T-cell (primary cell): ENCODE data around the gene MYO16. TPM values are rescaled to one million over a fixed set of nuclear protein-coding genes. Genes with fewer than 3 reads are reported as not detected.

Source experiments
- ATAC-seq, 4 experiments: fragments of 200-7000 bp in 3 of 4; fragments of 150-1000 bp in 1 of 4; cut with Tn5 transposase; replicated peaks in 1 of 4; 1 replicate in 3 of 4; 2 replicates in 1 of 4; pipeline ENCODE4 v1.10.0; 2021; ENCODE audit warnings: moderate library complexity in 3 of 4, mild to moderate bottlenecking in 2 of 4, moderate number of reproducible peaks in 1 of 4
- CTCF ChIA-PET, 2 donors: fragments of 300-600 bp; sonication (Branson Sonifier 250); formaldehyde crosslinking; loops; one replicate each; lab custom pipeline; 2022; ENCODE audit warnings: antibody characterized with exemption in 2 of 2; lab: Charles Lee
- POLR2A ChIA-PET, 2 donors: fragments of 300-600 bp; sonication (Branson Sonifier 250); formaldehyde crosslinking; loops; one replicate each; lab custom pipeline; 2022; ENCODE audit warnings: antibody characterized with exemption in 2 of 2; lab: Charles Lee
- DNase-seq, 35 experiments: peaks; one replicate each; pipeline versions ENCODE4 v3.0.0 to v3.0.0-alpha.2; 2013 to 2023
- H3K27ac ChIP-seq: one replicate; pipeline ENCODE4 v1.5.1; 2013; ENCODE audit warnings: low read length
- H3K27me3 ChIP-seq, 2 experiments: replicated peaks in 1 of 2; 1 replicate in 1 of 2; 2 replicates in 1 of 2; pipeline versions ENCODE4 v1.6.1 to v1.7.0; 2013; ENCODE audit warnings: low read length in 1 of 2, mixed read lengths in 1 of 2; ENCODE audit not compliant: control insufficient read depth in 2 of 2, insufficient read depth in 2 of 2; ENCODE audit errors: extremely low read depth in 1 of 2
- H3K36me3 ChIP-seq, 2 donors: 1 replicate in 1 of 2; 2 replicates in 1 of 2; pipeline versions ENCODE4 v1.6.1 to v1.7.0; 2013; ENCODE audit warnings: low read length in 1 of 2; ENCODE audit not compliant: control insufficient read depth in 2 of 2, insufficient read depth in 1 of 2; ENCODE audit errors: extremely low read depth in 1 of 2
- H3K4me1 ChIP-seq, 2 experiments: 1 replicate in 1 of 2; 2 replicates in 1 of 2; pipeline versions ENCODE4 v1.6.1 to v1.7.0; 2013; ENCODE audit warnings: low read length in 2 of 2, mixed read lengths in 1 of 2; ENCODE audit not compliant: insufficient read depth in 2 of 2, control insufficient read depth in 1 of 2; ENCODE audit errors: extremely low read depth in 1 of 2
- H3K4me3 ChIP-seq, 2 donors: 1 replicate in 1 of 2; 2 replicates in 1 of 2; pipeline versions ENCODE4 v1.5.1 to v1.7.0; 2013; ENCODE audit warnings: mild to moderate bottlenecking in 2 of 2, low read length in 1 of 2, moderate library complexity in 1 of 2; ENCODE audit not compliant: control insufficient read depth in 1 of 2; ENCODE audit errors: extremely low read depth in 1 of 2
- H3K9me3 ChIP-seq: 2 replicates; pipeline ENCODE4 v1.7.0; 2013
- H3K27ac Mint-ChIP-seq, 2 donors: one replicate each; pipeline ENCODE4 v1.8.0; 2020 to 2021; ENCODE audit warnings: mild to moderate bottlenecking in 2 of 2, mixed read lengths in 2 of 2
- H3K27me3 Mint-ChIP-seq, 2 donors: one replicate each; pipeline ENCODE4 v1.8.0; 2021 to 2022; ENCODE audit warnings: mixed read lengths in 2 of 2
- H3K36me3 Mint-ChIP-seq: one replicate; pipeline ENCODE4 v1.8.0; 2021; ENCODE audit warnings: mixed read lengths
- H3K4me1 Mint-ChIP-seq, 3 donors: one replicate each; pipeline ENCODE4 v1.8.0; 2020 to 2022; ENCODE audit warnings: mixed read lengths in 3 of 3, mild to moderate bottlenecking in 1 of 3
- H3K4me3 Mint-ChIP-seq, 3 donors: one replicate each; pipeline ENCODE4 v1.8.0; 2020 to 2022; ENCODE audit warnings: mild to moderate bottlenecking in 3 of 3, mixed read lengths in 3 of 3, moderate library complexity in 3 of 3
- H3K9me3 Mint-ChIP-seq, 3 donors: one replicate each; pipeline ENCODE4 v1.8.0; 2020 to 2022; ENCODE audit warnings: mixed read lengths in 3 of 3
- WGBS: methylation state at CpG from one replicate; pipeline ENCODE4 v1.1.5; 2013; ENCODE audit warnings: missing lambda C conversion rate; ENCODE audit not compliant: insufficient coverage; 5-methylcytosine and 5-hydroxymethylcytosine counted together
- total RNA-seq, 35 experiments: library from RNA in 6 of 35; stranded (reverse) in 6 of 35; fragments of 120-200 nt in 1 of 35; gene quantifications; one replicate each; pipeline versions ENCODE4 v1.2.1 to v1.2.4 and lab custom pipeline; 2013 to 2026

MYO16 gene
- total RNA-seq, 5 donors from 2014 or later (not counting 1 experiment from before 2014, with no cell fraction given) = 0.20 to 2.0 (median 1.1) TPM

GRCh38 chr13:108915095-108915633 lies 285.8 kb downstream of the MYO16 start:
- peaks cover 12 to 13% of the 10 kb centered on the region in 2 donors for H3K27me3 Mint-ChIP-seq
- H3K4me3 ChIP-seq = no peak overlapping the region
- no peak overlapping the region for H3K27ac ChIP-seq
- H3K9me3 ChIP-seq = no peaks in the 10 kb centered on the region
- H3K4me3 Mint-ChIP-seq = peak overlapping the region in 2 of 3 donors; percentile 9 to 39
- ChIA-PET POLR2A (interaction anchor here in 1 of 2 donors (0.5 kb wide), 1 partner anchor 1976 kb away, joined by 6 read pairs; no protein-coding TSS in a partner anchor), CTCF (interaction anchor here in 1 of 2 donors (0.6 kb wide), 2 partner anchors 353 to 585 kb away, joined by 3 to 4 read pairs; no protein-coding TSS in a partner anchor)
- H3K9me3 Mint-ChIP-seq = no peaks in the 10 kb centered on the region
- no peaks in the 10 kb centered on the region for H3K4me1 ChIP-seq
- H3K4me1 Mint-ChIP-seq = peaks cover 17 to 19% (median 17%) of the 10 kb centered on the region in 3 donors
- ATAC-seq (no peak), DNase-seq (no peak)
- H3K36me3 ChIP-seq = no peaks in the 10 kb centered on the region
- H3K27me3 ChIP-seq = no peaks in the 10 kb centered on the region
- WGBS = 7% methylated on average over 2 of the region's 7 CpGs
- H3K36me3 Mint-ChIP-seq = no peaks in the 10 kb centered on the region
- peak overlapping the region in 1 of 2 donors; percentile 75 for H3K27ac Mint-ChIP-seq

GRCh38 chr13:108915634-108916512 lies 286.5 kb downstream of the MYO16 start:
- Mint-ChIP-seq H3K27ac (peak overlapping the region; percentile 75 to 86), H3K27me3 (peaks cover 7 to 10% of the 10 kb centered on the region in 2 donors), H3K36me3 (no peaks in the 10 kb centered on the region), H3K4me1 (peaks cover 17 to 19% (median 17%) of the 10 kb centered on the region in 3 donors), H3K9me3 (no peaks in the 10 kb centered on the region), H3K4me3 (peak overlapping the region; percentile 39 to 70 (median 52))
- H3K27ac ChIP-seq = no peak overlapping the region
- H3K4me3 ChIP-seq = no peak overlapping the region
- ChIA-PET POLR2A (interaction anchor here in 1 of 2 donors (0.5 kb wide), 2 partner anchors 613 to 1976 kb away, joined by 4 to 6 read pairs; no protein-coding TSS in a partner anchor), CTCF (interaction anchor here (0.6 kb wide), 2 partner anchors 586 to 609 kb away, joined by 3 to 4 read pairs; no protein-coding TSS in a partner anchor)
- 10% methylated on average over 8 of the region's 9 CpGs for WGBS
- H3K27me3 ChIP-seq = no peaks in the 10 kb centered on the region
- no peaks in the 10 kb centered on the region for H3K9me3 ChIP-seq
- H3K4me1 ChIP-seq = no peaks in the 10 kb centered on the region
- peak; percentile 59 to 92 (median 72) for ATAC-seq
- H3K36me3 ChIP-seq = no peaks in the 10 kb centered on the region
- DNase-seq = peak in 14 of 35 experiments; percentile 2 to 59 (median 12)

- ChIA-PET POLR2A (no interaction called here), CTCF (no interaction called here)
Observed at GRCh38 chr13:108917581-108917980, 288.2 kb downstream of the MYO16 start.

GRCh38 chr13:108919036-108919907 lies 289.9 kb downstream of the MYO16 start:
- H3K4me1 ChIP-seq = no peaks in the 10 kb centered on the region
- no peaks in the 10 kb centered on the region for H3K36me3 ChIP-seq
- WGBS = 33% methylated on average over 1 of the region's 11 CpGs

More at GRCh38 chr13:108917581-108917980, 288.2 kb downstream of the MYO16 start:
- Histone ChIP-seq H3K27me3 (no peaks in the 10 kb centered on the region), H3K36me3 (no peaks in the 10 kb centered on the region), H3K4me1 (no peaks in the 10 kb centered on the region), H3K27ac (no peak overlapping the region), H3K9me3 (no peaks in the 10 kb centered on the region), H3K4me3 (no peak overlapping the region)
- Mint-ChIP-seq H3K4me1 (peaks cover 17 to 19% (median 17%) of the 10 kb centered on the region in 3 donors), H3K4me3 (no peak overlapping the region), H3K36me3 (no peaks in the 10 kb centered on the region), H3K27ac (no peak overlapping the region), H3K27me3 (peaks cover 0 to 2% of the 10 kb centered on the region in 2 donors), H3K9me3 (no peaks in the 10 kb centered on the region)
- no peak for DNase-seq
- no CpG with 5 or more reads among the region's 3 CpGs for WGBS
- ATAC-seq = no peak

GRCh38 chr13:108920137-108920536 lies 290.7 kb downstream of the MYO16 start:
- Mint-ChIP-seq H3K27ac (no peak overlapping the region), H3K4me3 (no peak overlapping the region), H3K36me3 (no peaks in the 10 kb centered on the region), H3K4me1 (peaks cover 14 to 15% (median 14%) of the 10 kb centered on the region in 3 donors), H3K27me3 (peaks cover 0 to under 1% of the 10 kb centered on the region in 2 donors), H3K9me3 (no peaks in the 10 kb centered on the region)
- no peak overlapping the region for H3K4me3 ChIP-seq
- ATAC-seq (no peak), DNase-seq (no peak)
- 69% methylated on average over 3 of the region's 4 CpGs for WGBS
- ChIA-PET CTCF (no interaction called here), POLR2A (no interaction called here)
- H3K27me3 ChIP-seq = no peaks in the 10 kb centered on the region
- no peaks in the 10 kb centered on the region for H3K4me1 ChIP-seq
- no peak overlapping the region for H3K27ac ChIP-seq
- no peaks in the 10 kb centered on the region for H3K36me3 ChIP-seq
- no peaks in the 10 kb centered on the region for H3K9me3 ChIP-seq

More at GRCh38 chr13:108919036-108919907, 289.9 kb downstream of the MYO16 start:
- peaks cover 0 to 2% of the 10 kb centered on the region in 2 donors for H3K27me3 Mint-ChIP-seq
- CTCF ChIA-PET = no interaction called here
- no peak overlapping the region for H3K4me3 Mint-ChIP-seq
- H3K36me3 Mint-ChIP-seq = no peaks in the 10 kb centered on the region
- H3K4me3 ChIP-seq = no peak overlapping the region
- no peak overlapping the region for H3K27ac Mint-ChIP-seq
- DNase-seq (no peak), ATAC-seq (no peak)
- H3K4me1 Mint-ChIP-seq = peaks cover 17 to 19% (median 17%) of the 10 kb centered on the region in 3 donors
- H3K9me3 Mint-ChIP-seq = no peaks in the 10 kb centered on the region
- POLR2A ChIA-PET = no interaction called here
- H3K27me3 ChIP-seq = no peaks in the 10 kb centered on the region
- no peak overlapping the region for H3K27ac ChIP-seq
- no peaks in the 10 kb centered on the region for H3K9me3 ChIP-seq
